Stimulated activated CD8-positive, alpha-beta memory T cell treated with anti-CD3 and anti-CD28 coated beads, Interleukin-7, amount 100 ng/mL, for 48 hours (primary cell): ENCODE measurements around the gene TXNDC15.

Experiments
- DNase-seq, 2 donors: peaks; one replicate each; pipeline ENCODE4 v3.0.0-alpha.2; 2020; ENCODE audit warnings: low read depth in 1 of 2; ENCODE audit errors: extremely low read depth in 1 of 2

The TXNDC15 gene

GRCh38 chr5:134913795-134914194 lies 39.6 kb downstream of the TXNDC15 start:
- no peak for DNase-seq

DNA sequence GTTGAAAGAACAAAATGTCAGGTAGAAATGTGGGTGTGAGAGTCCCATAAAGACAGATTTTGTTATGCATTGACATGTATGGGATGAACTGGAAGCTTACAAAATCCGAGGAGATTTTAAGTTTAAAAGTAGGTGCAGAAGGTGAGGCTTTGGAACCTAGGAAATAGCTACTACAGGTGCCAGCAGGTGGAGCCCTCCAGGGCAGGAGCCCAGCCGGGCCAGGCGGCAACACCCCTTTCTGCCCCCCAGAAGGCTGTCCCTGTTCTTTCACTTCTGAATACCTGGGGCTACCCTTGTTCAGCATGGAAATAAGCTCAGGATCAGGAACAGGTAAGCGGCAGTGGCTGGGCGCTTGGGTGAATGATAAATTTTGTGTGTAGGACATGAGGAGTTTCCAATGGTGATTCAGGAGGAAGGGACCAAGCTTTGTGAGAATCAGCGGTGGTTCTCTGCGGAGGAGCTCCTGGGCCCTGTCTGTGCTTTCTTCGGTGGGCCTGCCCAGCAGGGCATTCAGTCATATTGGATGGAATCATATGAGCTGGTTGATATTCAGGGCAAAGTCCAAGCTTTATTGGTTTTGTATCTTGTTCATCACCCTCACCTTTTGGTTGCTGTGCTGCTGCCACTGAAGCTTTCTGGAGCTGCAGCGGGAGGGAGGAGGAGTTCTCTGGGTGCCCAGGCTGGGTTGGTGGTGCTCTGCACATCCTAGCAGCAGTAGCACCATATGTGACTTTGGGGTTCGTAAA lies 43.1 kb downstream of the TXNDC15 start:
- DNase-seq, result no peak

DNA sequence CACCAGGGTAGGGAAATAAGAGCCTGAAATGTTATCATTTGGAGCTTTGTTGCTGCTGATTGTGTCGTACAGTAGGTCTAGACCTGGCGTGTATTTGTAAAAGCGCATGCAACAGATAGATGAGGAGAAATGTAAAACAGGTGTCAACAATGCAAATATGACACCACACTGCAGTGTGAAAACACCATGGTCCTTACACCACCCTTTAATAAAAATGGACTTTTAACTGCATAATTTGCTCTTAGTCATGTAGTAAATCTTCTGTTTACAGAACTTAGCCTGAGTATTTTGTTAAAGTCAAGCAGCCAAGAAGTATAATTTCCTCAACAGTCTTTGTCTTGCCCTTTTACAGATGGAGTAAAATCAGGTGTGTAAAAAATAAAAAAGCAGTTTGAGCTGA lies 44.7 kb downstream of the TXNDC15 start:
- DNase-seq, result no peak

DNA sequence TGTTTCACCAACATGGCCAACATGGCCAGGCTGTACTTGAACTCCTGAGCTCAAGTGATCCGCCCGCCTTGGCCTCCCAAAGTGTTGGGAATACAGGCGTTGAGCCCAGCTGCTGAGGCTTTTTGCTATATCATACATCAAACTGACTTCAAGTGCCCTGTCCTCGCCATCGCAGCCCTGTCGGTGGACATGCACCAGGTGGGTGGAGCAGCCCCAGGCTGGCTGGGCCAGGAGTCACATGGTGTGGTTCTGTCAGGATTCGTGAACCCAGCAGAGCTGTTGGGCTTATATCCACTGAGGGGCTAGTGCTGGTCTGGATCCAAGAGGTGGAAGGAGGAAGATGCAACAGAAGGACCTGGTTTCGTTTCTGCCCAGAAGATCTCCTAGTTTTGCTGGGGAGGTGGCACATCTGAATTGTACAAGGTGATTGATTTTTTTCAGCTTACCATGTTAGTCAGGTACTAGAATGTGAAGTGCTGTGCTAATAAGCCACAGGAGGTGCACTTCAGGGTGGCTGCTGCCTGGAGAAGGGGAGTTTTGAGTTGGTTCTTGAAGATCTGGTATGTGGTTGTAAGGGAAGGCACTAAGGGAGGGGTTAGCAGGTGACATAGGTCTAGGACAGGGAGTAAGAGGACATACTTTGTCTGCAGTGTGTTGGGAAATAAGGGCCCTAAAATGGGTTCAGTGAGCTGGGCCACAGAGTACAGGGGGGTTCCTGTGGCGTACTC lies 46.8 kb downstream of the TXNDC15 start:
- DNase-seq, result no peak

DNA sequence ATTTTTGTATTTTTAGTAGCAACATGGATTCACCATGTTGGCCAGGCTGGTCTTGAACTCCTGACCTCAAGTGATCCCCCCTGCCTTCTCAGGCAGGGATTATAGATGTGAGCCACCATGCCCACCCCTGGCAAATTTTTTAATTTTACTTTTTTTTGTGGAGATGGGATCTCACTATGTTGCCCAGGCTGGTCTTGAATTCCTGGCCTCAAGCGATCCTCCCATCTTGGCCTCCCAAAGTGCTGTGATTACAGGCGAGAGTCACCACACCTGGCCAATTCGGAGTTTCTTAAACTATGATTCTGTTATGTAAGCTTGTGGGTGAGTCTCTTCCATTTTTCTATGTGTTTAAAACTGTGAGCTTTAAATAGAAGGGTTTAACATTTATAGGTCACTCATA lies 58.3 kb downstream of the TXNDC15 start:
- DNase-seq, result no peak

GRCh38 chr5:134934202-134934601 lies 60.0 kb downstream of the TXNDC15 start:
- DNase-seq, result no peak

- DNase-seq, result no peak
These were observed 61.8 kb downstream of the TXNDC15 start for GRCh38 chr5:134935711-134936602.

GRCh38 chr5:134937526-134937925 lies 63.4 kb downstream of the TXNDC15 start:
- no peak for DNase-seq

- no peak for DNase-seq
These were observed 63.9 kb downstream of the TXNDC15 start for GRCh38 chr5:134938030-134938429.

DNA sequence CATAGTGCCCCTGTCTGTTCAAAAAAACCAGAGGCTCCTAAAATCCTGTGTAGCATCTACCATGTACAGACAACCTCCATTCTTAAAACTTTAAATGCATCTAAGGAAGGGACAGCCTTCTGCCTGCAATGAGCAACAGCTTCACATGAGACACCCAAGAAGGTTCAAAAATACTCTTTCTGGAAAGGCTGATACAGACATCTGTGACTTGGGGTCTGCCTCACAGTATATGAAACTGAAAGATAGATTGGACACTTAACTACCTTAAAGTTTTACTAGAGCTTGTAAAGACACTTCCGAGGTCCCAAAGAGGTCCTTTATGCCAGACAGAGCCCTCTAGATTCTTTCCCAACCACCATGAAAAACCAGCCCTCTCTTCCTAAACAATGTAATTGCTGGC lies 65.3 kb downstream of the TXNDC15 start:
- no peak for DNase-seq

GRCh38 chr5:134943547-134943946 lies 69.4 kb downstream of the TXNDC15 start:
- DNase-seq, result no peak

- DNase-seq, result no peak
These were observed 70.5 kb downstream of the TXNDC15 start for GRCh38 chr5:134944630-134945029.

GRCh38 chr5:134945041-134945440 lies 70.9 kb downstream of the TXNDC15 start:
- no peak for DNase-seq

GRCh38 chr5:134948911-134949310 lies 74.7 kb downstream of the TXNDC15 start:
- no peak for DNase-seq

GRCh38 chr5:134949316-134949715 lies 75.1 kb downstream of the TXNDC15 start:
- DNase-seq, result no peak
